K562 (cell line): ENCODE results near the gene PHOSPHO1. TPM values are rescaled to one million over a fixed set of nuclear protein-coding genes. Genes with fewer than 3 reads are reported as not detected.

Experiments
- CBX5 ChIP-seq: IDR thresholded peaks from 2 replicates; pipeline ENCODE4 v1.6.1; 2014; ENCODE audit warnings: low read depth, borderline replicate concordance
- CHAMP1 ChIP-seq: fragments of 450-650 bp; IDR thresholded peaks from 2 replicates; pipeline ENCODE4 v1.6.1; 2016; ENCODE audit warnings: mild to moderate bottlenecking
- HOXB6 ChIP-seq: fragments of 250-450 bp; sonication (Bioruptor Pico); IDR thresholded peaks from 2 replicates; pipeline ENCODE4 v1.5.1; 2022; ENCODE audit warnings: mild to moderate bottlenecking, borderline replicate concordance
- ILF3 ChIP-seq: fragments of 450-650 bp; IDR thresholded peaks from 2 replicates; pipeline ENCODE4 v1.6.1; 2018; ENCODE audit warnings: antibody characterized with exemption, mild to moderate bottlenecking, moderate library complexity, borderline replicate concordance
- JUND ChIP-seq, 2 experiments: IDR thresholded peaks; 2 replicates in 1 of 2; 3 replicates in 1 of 2; pipeline ENCODE4 v1.6.1; 2011; ENCODE audit warnings: borderline replicate concordance in 2 of 2, low read depth in 2 of 2, low read length in 2 of 2, improper control_type of control experiment in 1 of 2, missing biosample characterization in 1 of 2, missing genetic modification characterization in 1 of 2, missing genetic modification reagents in 1 of 2
- KAT8 ChIP-seq: fragments of 450-650 bp; IDR thresholded peaks from 2 replicates; pipeline ENCODE4 v1.6.1; 2016; ENCODE audit warnings: low read depth, mild to moderate bottlenecking
- KDM4B ChIP-seq, 2 experiments: fragments of 450-650 bp in 1 of 2; sonication (generic) in 1 of 2; IDR thresholded peaks; 2 replicates each; pipeline ENCODE4 v1.6.1; 2016 to 2017; ENCODE audit warnings: borderline replicate concordance in 2 of 2, antibody characterized with exemption in 1 of 2, low read depth in 1 of 2, mild to moderate bottlenecking in 1 of 2
- MCM2 ChIP-seq: fragments of 450-650 bp; IDR thresholded peaks from 2 replicates; pipeline ENCODE4 v1.6.1; 2017; ENCODE audit warnings: low read depth, mild to moderate bottlenecking
- SRSF1 ChIP-seq: fragments of 200-400 bp; formaldehyde crosslinking; IDR thresholded peaks from 2 replicates; pipeline ENCODE4 v1.6.1; 2017; ENCODE audit warnings: mild to moderate bottlenecking, low read depth, low read length, moderate library complexity
- TCF15 ChIP-seq: fragments of 250-450 bp; sonication (Bioruptor Pico); IDR thresholded peaks from 2 replicates; pipeline ENCODE4 v1.8.0; 2022; ENCODE audit warnings: moderate library complexity, mild to moderate bottlenecking, inconsistent platforms
- TCF7 ChIP-seq: sonication (generic); IDR thresholded peaks from 2 replicates; pipeline ENCODE4 v1.6.1; 2016; ENCODE audit warnings: antibody characterized with exemption, borderline replicate concordance
- polyA plus RNA-seq, 8 experiments: library from polyadenylated mRNA; depleted of rRNA in 4 of 8; stranded (reverse) in 5 of 8; unstranded in 3 of 8; fragments of >200 nt; fragmentation: Nextera tagmentation in 2 of 8; fragmentation: Illumina TruSeq in 1 of 8; extraction: Ambion mirVana in 2 of 8; extraction: Trizol in 1 of 8; gene quantifications; 2 replicates each; pipeline versions ENCODE4 v1.2.1 to v1.2.3, GENCODE V29; 2011 to 2014; ENCODE audit warnings: inconsistent platforms in 1 of 8, missing spikeins in 1 of 8
- total RNA-seq, 7 experiments: library from RNA; depleted of rRNA in 6 of 7; stranded (reverse); fragments of >200 nt in 6 of 7; fragmentation: Illumina TruSeq in 2 of 7; extraction: Trizol in 2 of 7; gene quantifications; 2 replicates each; pipeline versions ENCODE4 v1.2.1 to v1.2.3, GENCODE V29; 2011 to 2021; ENCODE audit warnings: low replicate concordance in 1 of 7
- TF ChIP-seq, protein P1 (sequence below): fragments of 450-650 bp; IDR thresholded peaks from 2 replicates; pipeline ENCODE4 v1.7.1; 2018; ENCODE audit warnings: mild to moderate bottlenecking, low read depth; ENCODE audit not compliant: partially characterized antibody
- TF ChIP-seq, protein P2 (sequence below), 2 experiments: fragments of 200-800 bp in 1 of 2; sonication (Bioruptor generic) in 1 of 2; sonication (generic) in 1 of 2; formaldehyde crosslinking in 1 of 2; IDR thresholded peaks in 1 of 2; conservative IDR thresholded peaks in 1 of 2; 2 replicates each; pipeline versions ENCODE4 v1.5.0 to v1.6.1; 2016 to 2020; ENCODE audit warnings: missing compliant biosample characterization in 1 of 2, missing genetic modification characterization in 1 of 2, missing genetic modification reagents in 1 of 2
- TF ChIP-seq, protein P3 (sequence below): fragments of 450-650 bp; formaldehyde crosslinking; IDR thresholded peaks from 2 replicates; pipeline ENCODE4 v1.4.0; 2020; ENCODE audit warnings: mild to moderate bottlenecking, moderate library complexity

PHOSPHO1 gene
- total and polyA plus RNA-seq, 9 of the 15 experiments (the other 6 are each of a cell fraction or from before 2014, with no cell fraction given), result 0.06 to 0.07 TPM; not detected in 7

- TF ChIP-seq, protein P1, sequence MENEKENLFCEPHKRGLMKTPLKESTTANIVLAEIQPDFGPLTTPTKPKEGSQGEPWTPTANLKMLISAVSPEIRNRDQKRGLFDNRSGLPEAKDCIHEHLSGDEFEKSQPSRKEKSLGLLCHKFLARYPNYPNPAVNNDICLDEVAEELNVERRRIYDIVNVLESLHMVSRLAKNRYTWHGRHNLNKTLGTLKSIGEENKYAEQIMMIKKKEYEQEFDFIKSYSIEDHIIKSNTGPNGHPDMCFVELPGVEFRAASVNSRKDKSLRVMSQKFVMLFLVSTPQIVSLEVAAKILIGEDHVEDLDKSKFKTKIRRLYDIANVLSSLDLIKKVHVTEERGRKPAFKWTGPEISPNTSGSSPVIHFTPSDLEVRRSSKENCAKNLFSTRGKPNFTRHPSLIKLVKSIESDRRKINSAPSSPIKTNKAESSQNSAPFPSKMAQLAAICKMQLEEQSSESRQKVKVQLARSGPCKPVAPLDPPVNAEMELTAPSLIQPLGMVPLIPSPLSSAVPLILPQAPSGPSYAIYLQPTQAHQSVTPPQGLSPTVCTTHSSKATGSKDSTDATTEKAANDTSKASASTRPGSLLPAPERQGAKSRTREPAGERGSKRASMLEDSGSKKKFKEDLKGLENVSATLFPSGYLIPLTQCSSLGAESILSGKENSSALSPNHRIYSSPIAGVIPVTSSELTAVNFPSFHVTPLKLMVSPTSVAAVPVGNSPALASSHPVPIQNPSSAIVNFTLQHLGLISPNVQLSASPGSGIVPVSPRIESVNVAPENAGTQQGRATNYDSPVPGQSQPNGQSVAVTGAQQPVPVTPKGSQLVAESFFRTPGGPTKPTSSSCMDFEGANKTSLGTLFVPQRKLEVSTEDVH, result no peak
- TF ChIP-seq MCM2 (no peak), TCF15 (CRISPR knock-in tag) (no peak), JUND (IDR thresholded peaks at IDR 0.05; ENCODE audit: borderline replicate concordance, low read depth, low read length) (no peak), JUND (tag; IDR thresholded peaks at IDR 0.05; ENCODE audit: borderline replicate concordance, low read depth, low read length) (no peak), HOXB6 (CRISPR knock-in tag) (no peak), CHAMP1 (no peak), KDM4B (IDR thresholded peaks at IDR 0.05; ENCODE audit: borderline replicate concordance in 2 of 2, low read depth in 1 of 2) (no peak), CBX5 (no peak), TCF7 (no peak), SRSF1 (no peak), KAT8 (no peak), ILF3 (no peak)
- TF ChIP-seq, protein P2, sequence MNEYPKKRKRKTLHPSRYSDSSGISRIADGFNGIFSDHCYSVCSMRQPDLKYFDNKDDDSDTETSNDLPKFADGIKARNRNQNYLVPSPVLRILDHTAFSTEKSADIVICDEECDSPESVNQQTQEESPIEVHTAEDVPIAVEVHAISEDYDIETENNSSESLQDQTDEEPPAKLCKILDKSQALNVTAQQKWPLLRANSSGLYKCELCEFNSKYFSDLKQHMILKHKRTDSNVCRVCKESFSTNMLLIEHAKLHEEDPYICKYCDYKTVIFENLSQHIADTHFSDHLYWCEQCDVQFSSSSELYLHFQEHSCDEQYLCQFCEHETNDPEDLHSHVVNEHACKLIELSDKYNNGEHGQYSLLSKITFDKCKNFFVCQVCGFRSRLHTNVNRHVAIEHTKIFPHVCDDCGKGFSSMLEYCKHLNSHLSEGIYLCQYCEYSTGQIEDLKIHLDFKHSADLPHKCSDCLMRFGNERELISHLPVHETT (CRISPR knock-in tag; conservative IDR thresholded peaks at IDR 0.05 in 1 of 2, IDR thresholded peaks at IDR 0.05 in 1 of 2), result no peak
- TF ChIP-seq, protein P3, sequence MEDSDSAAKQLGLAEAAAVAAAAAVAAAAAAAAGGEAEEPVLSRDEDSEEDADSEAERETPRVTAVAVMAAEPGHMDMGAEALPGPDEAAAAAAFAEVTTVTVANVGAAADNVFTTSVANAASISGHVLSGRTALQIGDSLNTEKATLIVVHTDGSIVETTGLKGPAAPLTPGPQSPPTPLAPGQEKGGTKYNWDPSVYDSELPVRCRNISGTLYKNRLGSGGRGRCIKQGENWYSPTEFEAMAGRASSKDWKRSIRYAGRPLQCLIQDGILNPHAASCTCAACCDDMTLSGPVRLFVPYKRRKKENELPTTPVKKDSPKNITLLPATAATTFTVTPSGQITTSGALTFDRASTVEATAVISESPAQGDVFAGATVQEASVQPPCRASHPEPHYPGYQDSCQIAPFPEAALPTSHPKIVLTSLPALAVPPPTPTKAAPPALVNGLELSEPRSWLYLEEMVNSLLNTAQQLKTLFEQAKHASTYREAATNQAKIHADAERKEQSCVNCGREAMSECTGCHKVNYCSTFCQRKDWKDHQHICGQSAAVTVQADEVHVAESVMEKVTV (CRISPR knock-in tag), result no peak
Observed at GRCh38 chr17:49210158-49211029, 20.2 kb downstream of the PHOSPHO1 start, which contains the start of the genes ABI3 and GNGT2 (continued).
